ENCODE data around the gene TEAD1.

DNA sequence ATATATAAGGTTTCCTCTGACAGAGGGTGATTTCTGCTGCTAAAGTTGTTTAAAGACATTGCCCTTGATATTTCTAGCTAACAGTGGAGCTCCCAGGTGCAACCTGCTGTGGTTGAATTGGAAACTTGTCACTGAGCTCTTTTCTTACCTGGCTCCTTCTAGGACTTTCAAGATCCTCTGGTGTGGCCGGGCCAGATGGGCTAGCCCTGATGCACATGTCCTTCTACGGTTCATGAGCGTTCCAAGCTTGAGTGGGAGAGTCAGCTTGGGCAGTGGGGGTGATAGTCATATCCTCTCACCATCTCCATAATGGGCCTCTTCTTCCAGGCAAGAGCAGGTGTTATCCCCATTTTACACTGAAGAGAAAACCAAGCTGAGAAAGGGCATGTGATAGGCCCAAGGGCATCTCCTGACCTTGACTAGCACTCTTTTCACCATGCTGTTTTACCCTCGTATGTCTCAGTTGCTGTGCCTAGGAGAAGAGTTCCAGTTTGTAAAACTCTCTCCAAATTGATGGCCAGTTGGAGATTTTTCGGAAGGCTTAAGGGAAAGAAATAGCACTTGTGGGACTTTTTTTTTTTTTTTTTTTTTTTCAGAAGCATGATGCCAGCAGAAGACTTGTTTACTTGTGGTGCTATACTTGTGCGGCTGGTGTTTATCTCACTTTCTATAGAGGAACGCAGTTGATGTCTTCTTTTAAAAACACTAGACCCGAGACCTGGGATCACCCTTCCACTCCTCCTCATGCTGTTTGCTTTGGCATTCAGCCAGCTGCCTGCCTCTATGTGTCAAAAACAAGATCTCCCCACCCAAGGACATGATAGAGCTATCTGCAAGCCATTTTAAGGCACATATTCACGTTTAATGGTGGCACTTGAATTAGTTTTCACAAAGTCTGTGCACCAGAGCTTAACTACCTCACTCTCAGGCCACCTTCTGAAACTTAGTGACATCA lies 32.6 kb downstream of the TEAD1 start:
- TF ChIP-seq, protein P1, sequence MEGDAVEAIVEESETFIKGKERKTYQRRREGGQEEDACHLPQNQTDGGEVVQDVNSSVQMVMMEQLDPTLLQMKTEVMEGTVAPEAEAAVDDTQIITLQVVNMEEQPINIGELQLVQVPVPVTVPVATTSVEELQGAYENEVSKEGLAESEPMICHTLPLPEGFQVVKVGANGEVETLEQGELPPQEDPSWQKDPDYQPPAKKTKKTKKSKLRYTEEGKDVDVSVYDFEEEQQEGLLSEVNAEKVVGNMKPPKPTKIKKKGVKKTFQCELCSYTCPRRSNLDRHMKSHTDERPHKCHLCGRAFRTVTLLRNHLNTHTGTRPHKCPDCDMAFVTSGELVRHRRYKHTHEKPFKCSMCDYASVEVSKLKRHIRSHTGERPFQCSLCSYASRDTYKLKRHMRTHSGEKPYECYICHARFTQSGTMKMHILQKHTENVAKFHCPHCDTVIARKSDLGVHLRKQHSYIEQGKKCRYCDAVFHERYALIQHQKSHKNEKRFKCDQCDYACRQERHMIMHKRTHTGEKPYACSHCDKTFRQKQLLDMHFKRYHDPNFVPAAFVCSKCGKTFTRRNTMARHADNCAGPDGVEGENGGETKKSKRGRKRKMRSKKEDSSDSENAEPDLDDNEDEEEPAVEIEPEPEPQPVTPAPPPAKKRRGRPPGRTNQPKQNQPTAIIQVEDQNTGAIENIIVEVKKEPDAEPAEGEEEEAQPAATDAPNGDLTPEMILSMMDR (IDR thresholded peaks at IDR 0.05) = no peak
- TF ChIP-seq POLR2A (IDR thresholded peaks at IDR 0.05) = no peak
